ENCODE measurements around the gene CDCA3.

Gene CDCA3

DNA sequence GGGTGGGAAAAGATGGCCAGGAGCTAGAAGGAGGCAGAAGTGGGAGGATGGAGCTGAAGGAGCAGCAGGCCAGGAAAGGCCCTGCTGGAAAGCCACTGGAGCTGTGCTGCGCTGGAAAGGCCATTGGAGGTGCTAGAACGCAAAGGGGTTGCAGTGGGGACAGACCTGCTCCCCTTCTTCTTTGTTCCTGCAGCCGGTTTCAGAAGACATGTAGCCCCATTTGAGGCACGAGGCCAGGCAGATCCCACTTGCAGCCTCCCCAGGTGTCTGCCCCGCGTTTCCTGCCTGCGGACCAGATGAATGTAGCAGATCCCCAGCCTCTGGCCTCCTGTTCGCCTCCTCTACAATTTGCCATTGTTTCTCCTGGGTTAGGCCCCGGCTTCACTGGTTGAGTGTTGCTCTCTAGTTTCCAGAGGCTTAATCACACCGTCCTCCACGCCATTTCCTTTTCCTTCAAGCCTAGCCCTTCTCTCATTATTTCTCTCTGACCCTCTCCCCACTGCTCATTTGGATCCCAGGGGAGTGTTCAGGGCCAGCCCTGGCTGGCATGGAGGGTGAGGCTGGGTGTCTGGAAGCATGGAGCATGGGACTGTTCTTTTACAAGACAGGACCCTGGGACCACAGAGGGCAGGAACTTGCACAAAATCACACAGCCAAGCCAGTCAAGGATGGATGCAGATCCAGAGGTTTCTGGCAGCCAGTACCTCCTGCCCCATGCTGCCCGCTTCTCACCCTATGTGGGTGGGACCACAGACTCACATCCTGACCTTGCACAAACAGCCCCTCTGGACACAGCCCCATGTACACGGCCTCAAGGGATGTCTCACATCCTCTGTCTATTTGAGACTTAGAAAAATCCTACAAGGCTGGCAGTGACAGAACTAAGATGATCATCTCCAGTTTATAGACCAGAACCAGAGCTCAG, 31.7 kb downstream of the CDCA3 start:
- TF ChIP-seq GABPA (IDR thresholded peaks at IDR 0.05; ENCODE audit: low read depth) (no peak), SPI1 (IDR thresholded peaks at IDR 0.05; ENCODE audit: borderline replicate concordance, low read depth) (no peak), POLR2AphosphoS5 (IDR thresholded peaks at IDR 0.05; ENCODE audit: low read depth) (no peak), CTCF (IDR thresholded peaks at IDR 0.05; ENCODE audit: insufficient read depth, low read length) (no peak), REST (IDR thresholded peaks at IDR 0.05; ENCODE audit: insufficient replicate concordance, low read depth) (no peak)

DNA sequence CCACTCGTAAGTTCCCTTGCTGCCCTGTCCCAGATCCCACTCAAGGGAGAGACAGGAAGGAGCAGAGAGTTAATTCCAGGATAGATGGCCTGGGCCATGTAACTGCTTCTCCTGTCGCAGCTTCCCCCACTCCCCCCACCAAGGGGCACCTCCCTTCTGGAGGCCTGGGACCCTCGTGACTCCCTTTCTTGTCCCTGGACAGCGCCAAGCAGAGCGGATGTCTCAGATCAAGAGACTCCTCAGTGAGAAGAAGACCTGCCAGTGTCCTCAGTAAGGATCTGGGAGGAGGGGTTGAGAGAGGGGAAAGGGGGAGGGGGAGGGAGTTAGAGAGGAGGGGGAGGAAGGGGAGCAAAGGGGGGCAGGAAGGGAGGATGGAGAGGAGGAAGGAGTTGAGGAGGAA, 32.4 kb downstream of the CDCA3 start:
- DNase-seq (ENCODE audit: low read depth in 1 of 2, low spot score in 1 of 2), result no peak
- H3K27ac ChIP-seq (replicated peaks), result no peak overlapping the region
- H3K27me3 ChIP-seq (ENCODE audit: insufficient read depth, poor library complexity, severe bottlenecking), result peaks cover 11% of the 10 kb centered on the region
- H3K4me3 ChIP-seq (replicated peaks; ENCODE audit: insufficient read depth, low read length), result no peak overlapping the region
- TF ChIP-seq CTCF (IDR thresholded peaks at IDR 0.05; ENCODE audit: insufficient read depth, low read length), result no peak
- no peak for TF ChIP-seq GABPA (IDR thresholded peaks at IDR 0.05; ENCODE audit: low read depth)
- no peak for TF ChIP-seq POLR2AphosphoS5 (IDR thresholded peaks at IDR 0.05; ENCODE audit: low read depth)
- no peak for TF ChIP-seq SPI1 (IDR thresholded peaks at IDR 0.05; ENCODE audit: borderline replicate concordance, low read depth)
- no peak for TF ChIP-seq REST (IDR thresholded peaks at IDR 0.05; ENCODE audit: insufficient replicate concordance, low read depth)

More for the DNA sequence above, 31.7 kb downstream of the CDCA3 start:
- H3K4me3 ChIP-seq (replicated peaks; ENCODE audit: insufficient read depth, low read length), result no peak overlapping the region
- peaks cover 11% of the 10 kb centered on the region for H3K27me3 ChIP-seq (ENCODE audit: insufficient read depth, poor library complexity, severe bottlenecking)
- DNase-seq (ENCODE audit: low read depth in 1 of 2, low spot score in 1 of 2), result no peak
- no peak overlapping the region for H3K27ac ChIP-seq (replicated peaks)

- Histone ChIP-seq H3K27me3 (ENCODE audit: insufficient read depth, poor library complexity, severe bottlenecking) (peaks cover 10% of the 10 kb centered on the region), H3K4me3 (replicated peaks; ENCODE audit: insufficient read depth, low read length) (no peak overlapping the region), H3K27ac (replicated peaks) (no peak overlapping the region)
- no peak for TF ChIP-seq SPI1 (IDR thresholded peaks at IDR 0.05; ENCODE audit: borderline replicate concordance, low read depth)
- DNase-seq (ENCODE audit: low read depth in 1 of 2, low spot score in 1 of 2), result no peak
These were observed 32.9 kb downstream of the CDCA3 start for GRCh38 chr12:6818222-6818621.

DNA sequence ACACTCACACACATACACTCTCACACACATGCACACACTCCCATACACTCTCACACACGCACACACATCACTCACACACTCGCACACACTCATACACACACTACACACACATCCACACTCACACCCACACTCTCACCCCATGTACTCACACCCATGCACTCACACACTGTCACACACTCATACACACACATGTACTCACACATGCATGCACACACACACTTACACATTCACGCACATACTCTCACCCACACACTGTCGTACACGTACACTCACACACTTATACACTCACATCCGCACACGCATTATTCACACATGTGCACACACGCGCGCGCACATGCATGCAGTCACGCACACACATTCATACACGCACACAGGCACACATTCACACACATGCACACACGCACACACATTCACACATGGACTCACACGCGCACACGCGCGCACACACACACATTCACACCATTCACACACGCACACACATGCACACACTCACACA, 33.4 kb downstream of the CDCA3 start:
- peaks cover 7% of the 10 kb centered on the region for H3K27me3 ChIP-seq (ENCODE audit: insufficient read depth, poor library complexity, severe bottlenecking)
- no peak overlapping the region for H3K4me3 ChIP-seq (replicated peaks; ENCODE audit: insufficient read depth, low read length)
- H3K27ac ChIP-seq (replicated peaks), result no peak overlapping the region
- no peak for DNase-seq (ENCODE audit: low read depth in 1 of 2, low spot score in 1 of 2)
- no peak for TF ChIP-seq CTCF (IDR thresholded peaks at IDR 0.05; ENCODE audit: insufficient read depth, low read length)
- no peak for TF ChIP-seq SPI1 (IDR thresholded peaks at IDR 0.05; ENCODE audit: borderline replicate concordance, low read depth)
- TF ChIP-seq POLR2AphosphoS5 (IDR thresholded peaks at IDR 0.05; ENCODE audit: low read depth), result no peak
- no peak for TF ChIP-seq GABPA (IDR thresholded peaks at IDR 0.05; ENCODE audit: low read depth)
- no peak for TF ChIP-seq REST (IDR thresholded peaks at IDR 0.05; ENCODE audit: insufficient replicate concordance, low read depth)

Data from HL-60 (cell line).